Mucosa of rectum (tissue), 2 donors: ENCODE data around the gene EEPD1.

Experiments
- H3K27ac ChIP-seq, 2 donors: one replicate each; pipeline ENCODE4 v1.7.0; 2013; ENCODE audit warnings: inconsistent platforms in 2 of 2, low read depth in 2 of 2, low read length in 2 of 2
- H3K27me3 ChIP-seq, 2 donors: one replicate each; pipeline ENCODE4 v1.7.0; 2013; ENCODE audit warnings: low read length in 2 of 2; ENCODE audit not compliant: control insufficient read depth in 2 of 2, insufficient read depth in 2 of 2
- H3K36me3 ChIP-seq, 2 donors: one replicate each; pipeline ENCODE4 v1.7.0; 2013; ENCODE audit warnings: low read length in 2 of 2; ENCODE audit not compliant: control insufficient read depth in 2 of 2, insufficient read depth in 2 of 2
- H3K4me1 ChIP-seq, 2 donors: one replicate each; pipeline ENCODE4 v1.7.0; 2013; ENCODE audit warnings: low read length in 2 of 2, mild to moderate bottlenecking in 1 of 2; ENCODE audit not compliant: control insufficient read depth in 2 of 2, insufficient read depth in 2 of 2
- H3K4me3 ChIP-seq, 2 donors: one replicate each; pipeline ENCODE4 v1.7.0; 2013; ENCODE audit warnings: low read length in 2 of 2
- H3K9ac ChIP-seq, 2 donors: one replicate each; pipeline ENCODE4 v1.7.0; 2013; ENCODE audit warnings: low read length in 2 of 2, low read depth in 1 of 2, mild to moderate bottlenecking in 1 of 2
- H3K9me3 ChIP-seq, 2 donors: one replicate each; pipeline ENCODE4 v1.7.0; 2013; ENCODE audit warnings: low read length in 2 of 2; ENCODE audit not compliant: control insufficient read depth in 2 of 2
- donor health status: healthy.
- donor health status: Normal muscosa, but diverticular disease.

EEPD1 gene

DNA sequence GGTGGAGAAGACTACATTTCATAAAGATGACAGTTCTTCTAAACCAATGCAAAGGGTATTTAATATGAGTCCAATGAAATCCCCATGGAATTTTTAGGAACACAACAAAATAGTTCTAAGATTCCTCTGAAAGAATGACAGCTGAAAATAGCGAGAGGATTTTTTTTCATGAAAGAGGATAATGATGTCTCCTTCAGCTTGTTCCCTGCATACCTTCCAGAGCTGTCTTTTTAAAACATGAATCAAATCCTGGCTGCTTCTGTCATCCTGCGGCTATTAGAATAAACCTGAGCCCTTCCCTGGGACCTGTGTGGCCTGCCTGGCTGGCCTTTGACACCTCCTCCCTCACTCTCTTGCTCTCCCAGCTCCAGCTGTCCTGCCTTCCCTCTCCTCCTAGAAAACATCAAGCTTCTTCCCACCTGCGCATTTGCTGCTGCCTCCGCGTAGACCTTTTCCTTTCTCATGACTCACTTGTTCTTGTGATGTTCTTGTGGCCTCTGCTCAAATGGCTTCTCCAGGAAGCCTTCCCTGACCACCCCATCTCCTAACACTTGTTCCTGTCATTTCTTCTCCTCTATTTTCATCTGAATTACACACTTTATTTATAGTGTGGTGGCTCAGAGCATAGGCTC lies 57.4 kb downstream of the EEPD1 start:
- Histone ChIP-seq H3K27me3 (no peaks in the 10 kb centered on the region), H3K4me1 (peaks cover 3 to 5% of the 10 kb centered on the region in 2 donors), H3K4me3 (no peak overlapping the region), H3K36me3 (no peaks in the 10 kb centered on the region), H3K27ac (no peak overlapping the region), H3K9ac (no peak overlapping the region), H3K9me3 (no peaks in the 10 kb centered on the region)

DNA sequence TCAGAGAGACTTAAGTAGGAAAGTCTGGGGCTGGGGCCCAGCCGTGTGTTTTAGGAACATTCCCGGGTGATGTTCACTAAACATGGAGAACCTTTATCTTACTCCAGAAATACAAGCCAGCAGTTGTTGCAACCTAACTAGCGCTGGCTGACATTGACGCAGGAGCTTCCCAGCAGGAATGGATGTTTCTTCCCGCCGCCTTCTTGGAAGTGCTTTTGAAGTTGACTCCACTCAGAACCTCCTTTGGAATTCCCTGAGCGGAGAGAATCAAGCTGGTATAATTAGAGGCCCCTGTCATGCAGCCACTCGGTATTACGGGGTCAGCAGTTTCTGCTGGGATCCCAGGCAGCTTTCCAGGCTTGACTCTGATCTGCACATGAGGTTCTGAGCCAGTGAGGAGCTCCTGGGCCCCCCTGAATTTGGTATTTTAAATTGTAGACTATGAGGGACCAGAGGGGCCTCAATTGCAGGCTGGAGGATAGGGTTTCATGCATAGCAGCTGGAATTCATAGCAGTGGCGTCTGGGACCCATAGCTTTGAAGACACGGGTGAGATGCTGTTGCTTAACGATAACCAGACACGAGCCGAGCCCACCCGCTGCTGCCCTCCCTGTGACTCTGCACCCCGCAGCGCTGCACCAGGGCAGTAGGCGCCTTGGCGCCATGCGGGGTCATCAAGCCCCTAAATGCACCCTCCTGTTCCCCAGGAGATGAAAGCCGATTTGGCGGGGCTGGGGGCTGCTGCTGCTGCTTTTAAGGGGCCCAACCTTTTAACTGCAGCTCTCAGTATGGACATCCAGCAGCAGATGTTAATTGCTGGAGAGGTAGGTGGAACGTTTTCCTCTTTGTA lies 61.8 kb downstream of the EEPD1 start:
- Histone ChIP-seq H3K4me3 (no peak overlapping the region), H3K27ac (no peak overlapping the region), H3K9me3 (no peaks in the 10 kb centered on the region), H3K27me3 (no peaks in the 10 kb centered on the region), H3K36me3 (no peaks in the 10 kb centered on the region), H3K9ac (no peak overlapping the region), H3K4me1 (peaks cover 0 to 2% of the 10 kb centered on the region in 2 donors)

DNA sequence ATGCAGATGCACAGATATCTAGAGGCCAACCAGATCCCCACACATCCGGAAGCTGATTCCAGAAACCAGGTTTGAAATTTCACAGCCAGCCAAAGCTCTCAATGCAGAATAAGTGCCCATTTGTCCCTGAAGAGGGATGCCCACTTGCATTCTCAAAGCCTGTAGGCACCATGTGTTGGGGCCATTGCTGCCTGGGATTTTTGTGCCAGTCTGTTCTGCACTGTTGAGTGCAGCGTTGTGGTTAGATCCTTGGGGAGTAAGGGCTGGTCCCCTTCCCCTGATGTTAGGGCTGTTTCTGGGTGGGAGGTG lies 62.4 kb downstream of the EEPD1 start:
- H3K4me1 ChIP-seq, result peaks cover 0 to 2% of the 10 kb centered on the region in 2 donors
- no peaks in the 10 kb centered on the region for H3K9me3 ChIP-seq
- H3K27me3 ChIP-seq, result no peaks in the 10 kb centered on the region
- H3K36me3 ChIP-seq, result no peaks in the 10 kb centered on the region
- H3K4me3 ChIP-seq, result no peak overlapping the region
- H3K9ac ChIP-seq, result no peak overlapping the region
- no peak overlapping the region for H3K27ac ChIP-seq

DNA sequence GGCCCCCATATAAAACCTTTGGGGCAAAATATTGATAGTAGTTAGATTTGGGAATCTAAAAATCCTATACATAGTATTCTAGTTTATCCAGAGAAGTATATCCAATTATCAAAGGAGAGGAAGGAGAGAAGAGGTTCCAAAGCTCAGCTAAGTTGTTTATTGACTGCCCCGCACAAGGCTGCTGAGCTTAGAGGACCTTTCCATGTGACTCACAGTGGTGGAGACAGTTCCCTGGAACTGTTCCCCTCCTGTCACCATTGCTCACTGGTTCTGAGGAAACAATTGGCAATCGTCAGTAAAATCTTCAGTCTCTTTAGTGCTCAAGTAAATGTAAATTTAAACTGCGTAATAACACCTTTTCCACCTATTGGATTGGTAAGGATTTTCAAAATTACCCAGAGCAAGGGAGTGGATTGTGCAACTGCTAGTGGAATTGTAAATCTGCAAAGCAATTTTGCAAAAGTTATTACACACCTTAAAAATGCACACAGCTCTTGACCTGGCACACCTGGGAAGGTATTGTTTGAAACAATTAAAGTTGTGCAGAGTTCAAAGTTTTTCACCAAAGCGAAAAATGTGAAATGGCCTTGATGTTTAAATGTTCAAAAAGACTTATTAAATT lies 63.1 kb downstream of the EEPD1 start:
- Histone ChIP-seq H3K36me3 (no peaks in the 10 kb centered on the region), H3K9me3 (no peaks in the 10 kb centered on the region), H3K27ac (no peak overlapping the region), H3K4me3 (no peak overlapping the region), H3K4me1 (peaks cover 0 to 2% of the 10 kb centered on the region in 2 donors), H3K9ac (no peak overlapping the region), H3K27me3 (no peaks in the 10 kb centered on the region)

DNA sequence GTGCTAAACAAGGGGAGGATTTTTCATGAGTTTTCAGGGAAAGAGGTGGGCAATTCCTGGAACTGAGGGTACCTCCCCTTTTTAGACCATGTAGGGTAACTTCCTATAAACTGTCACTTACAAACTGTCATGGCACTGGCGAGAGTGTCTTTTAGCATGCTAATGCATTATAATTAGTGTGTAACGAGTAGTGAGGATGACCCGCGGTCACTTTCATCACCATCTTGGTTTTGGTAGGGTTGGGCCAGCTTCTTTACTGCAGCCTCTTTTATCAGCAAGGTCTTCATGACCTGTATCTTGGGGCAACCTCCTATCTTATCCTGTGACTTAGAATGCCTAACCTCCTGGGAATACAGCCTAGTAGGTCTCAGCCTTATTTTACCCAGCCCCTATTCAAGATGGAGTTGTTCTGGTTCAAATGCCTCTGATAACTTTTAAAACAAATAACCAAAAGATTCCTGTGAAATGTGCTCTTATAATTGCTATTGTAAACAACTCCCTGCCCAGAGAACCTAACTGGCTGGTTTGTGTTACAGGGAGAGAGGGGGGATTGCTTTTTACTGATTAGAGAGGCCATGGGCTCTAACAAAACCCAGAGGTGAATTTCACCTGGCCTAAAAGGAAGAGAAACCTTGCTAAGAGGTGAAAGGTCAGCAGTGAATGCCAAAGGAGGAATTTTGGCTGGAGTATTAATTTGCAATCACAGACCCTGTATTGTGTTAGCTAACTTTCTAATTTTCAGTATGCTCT lies 64.3 kb downstream of the EEPD1 start:
- Histone ChIP-seq H3K4me3 (no peak overlapping the region), H3K9me3 (no peaks in the 10 kb centered on the region), H3K9ac (no peak overlapping the region), H3K27ac (no peak overlapping the region), H3K36me3 (no peaks in the 10 kb centered on the region), H3K4me1 (peaks cover 0 to 2% of the 10 kb centered on the region in 2 donors), H3K27me3 (no peaks in the 10 kb centered on the region)

DNA sequence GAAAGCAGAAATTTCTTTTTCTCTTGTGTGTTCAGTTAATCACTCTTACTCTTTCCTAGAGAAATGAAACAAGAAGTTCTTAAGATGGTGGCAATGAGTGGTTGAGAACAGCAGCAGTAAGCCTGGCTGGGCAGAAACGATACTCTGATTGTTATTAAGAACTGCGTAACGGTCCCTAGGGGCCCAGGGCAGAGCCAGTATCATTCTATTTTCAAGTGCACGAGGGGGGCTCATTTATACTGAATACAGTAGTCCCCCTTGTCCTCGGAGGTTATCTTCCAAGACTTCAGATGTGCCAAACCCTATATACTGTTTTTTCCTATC lies 64.9 kb downstream of the EEPD1 start:
- Histone ChIP-seq H3K4me1 (peaks cover 0 to 2% of the 10 kb centered on the region in 2 donors), H3K27ac (no peak overlapping the region)

DNA sequence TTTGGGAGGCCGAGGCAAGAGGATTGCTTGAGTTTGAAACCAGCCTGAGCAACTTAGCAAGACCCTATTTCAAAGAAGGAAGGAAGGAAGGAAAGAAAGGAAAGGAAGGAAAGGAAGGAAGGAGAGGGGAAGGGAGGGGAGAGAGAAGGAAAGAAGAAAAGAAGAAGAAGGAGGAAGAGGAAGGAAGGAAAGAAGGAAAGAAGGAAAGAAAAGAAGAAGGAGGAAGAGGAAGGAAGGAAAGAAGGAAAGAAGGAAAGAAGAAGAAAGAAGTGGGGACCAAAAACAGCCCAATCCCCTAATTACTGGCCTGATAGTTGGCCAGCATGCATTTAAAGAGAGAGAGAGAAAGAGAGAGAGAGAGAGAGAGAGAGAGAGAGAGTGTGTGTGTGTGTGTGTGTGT lies 66.4 kb downstream of the EEPD1 start:
- H3K4me1 ChIP-seq, result peaks cover 0 to 2% of the 10 kb centered on the region in 2 donors
- no peak overlapping the region for H3K4me3 ChIP-seq
- no peak overlapping the region for H3K27ac ChIP-seq
- H3K9ac ChIP-seq, result no peak overlapping the region
- no peaks in the 10 kb centered on the region for H3K36me3 ChIP-seq
- H3K9me3 ChIP-seq, result no peaks in the 10 kb centered on the region
- no peaks in the 10 kb centered on the region for H3K27me3 ChIP-seq

More for the DNA sequence above, 64.9 kb downstream of the EEPD1 start:
- Histone ChIP-seq H3K9ac (no peak overlapping the region), H3K36me3 (no peaks in the 10 kb centered on the region), H3K9me3 (no peaks in the 10 kb centered on the region), H3K4me3 (no peak overlapping the region), H3K27me3 (no peaks in the 10 kb centered on the region)

DNA sequence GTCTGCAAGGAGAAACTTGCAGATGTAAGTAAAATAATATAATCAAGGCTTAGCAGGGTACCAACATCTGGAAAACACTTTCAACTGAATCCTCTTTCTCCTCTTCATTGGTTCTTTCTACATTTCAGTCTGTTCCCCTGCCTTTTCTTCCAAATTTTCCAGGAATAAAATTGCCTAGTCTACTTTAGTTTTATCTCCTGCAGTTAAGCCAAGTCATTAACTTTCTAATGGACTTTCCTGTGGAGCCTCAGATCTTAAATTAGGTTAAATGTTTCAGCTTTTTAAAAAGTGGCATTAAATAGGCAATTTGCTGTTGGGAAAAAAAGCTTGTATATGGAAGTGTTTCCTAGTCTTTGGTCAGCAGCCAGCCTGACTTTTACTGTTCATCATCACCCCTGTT lies 70.8 kb downstream of the EEPD1 start:
- H3K9me3 ChIP-seq, result no peaks in the 10 kb centered on the region
- no peak overlapping the region for H3K4me3 ChIP-seq
- no peaks in the 10 kb centered on the region for H3K27me3 ChIP-seq
- H3K9ac ChIP-seq, result no peak overlapping the region
- H3K27ac ChIP-seq, result no peak overlapping the region
- no peaks in the 10 kb centered on the region for H3K36me3 ChIP-seq
- peaks cover 0 to 4% of the 10 kb centered on the region in 2 donors for H3K4me1 ChIP-seq

DNA sequence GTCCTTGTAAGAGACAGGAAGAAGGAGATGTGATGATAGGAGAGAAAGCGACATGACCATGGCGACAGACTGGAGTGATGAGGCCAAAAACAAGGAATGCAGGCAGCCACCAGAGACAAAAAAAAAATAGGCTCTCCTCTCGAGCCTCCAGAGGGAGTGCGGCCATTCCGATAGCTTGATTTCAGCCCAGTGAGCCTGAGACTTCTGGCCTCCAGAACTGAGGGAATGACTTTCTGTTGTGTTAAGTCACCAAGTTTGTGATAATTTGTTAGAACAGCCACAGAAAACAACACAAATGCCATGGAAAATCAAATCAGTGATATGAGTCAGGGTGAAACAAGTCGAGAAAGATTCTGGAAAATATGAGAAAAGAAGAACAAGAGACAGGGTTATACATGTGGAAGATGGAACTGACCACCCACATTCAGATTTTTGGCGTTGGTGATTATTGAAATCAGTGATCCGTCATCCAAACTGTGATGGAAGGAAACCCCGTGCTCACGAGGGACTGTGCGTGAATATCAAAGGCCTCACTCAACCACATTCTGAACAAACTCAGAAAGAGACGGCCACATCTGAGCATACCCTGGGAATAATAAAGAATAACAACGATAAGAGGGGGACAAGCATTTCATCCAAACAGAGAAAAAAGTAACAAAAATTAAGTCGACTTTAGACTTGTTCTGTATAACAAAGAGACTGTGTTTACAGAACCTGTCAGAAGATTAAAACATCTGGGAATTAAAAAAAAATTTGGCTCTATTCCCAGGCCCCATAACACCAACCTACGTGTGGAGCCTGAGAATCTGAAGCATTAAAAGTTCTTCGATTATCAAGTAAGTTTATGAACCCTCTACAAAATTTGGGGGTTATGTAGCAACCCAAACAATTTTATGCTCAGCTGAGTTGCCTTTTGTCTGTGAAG lies 72.1 kb downstream of the EEPD1 start:
- Histone ChIP-seq H3K4me3 (no peak overlapping the region), H3K4me1 (peaks cover 0 to 4% of the 10 kb centered on the region in 2 donors), H3K27ac (no peak overlapping the region), H3K36me3 (no peaks in the 10 kb centered on the region), H3K9ac (no peak overlapping the region), H3K9me3 (no peaks in the 10 kb centered on the region), H3K27me3 (no peaks in the 10 kb centered on the region)
